ENCODE results near the gene CSN1S1.

CSN1S1 gene

GRCh38 chr4:69994782-69995181, 63.9 kb downstream of the CSN1S1 start:
- no peak for DNase-seq

- no peak for DNase-seq
These were observed 64.7 kb downstream of the CSN1S1 start, which contains the start of gene STATH for GRCh38 chr4:69995526-69996016. Gene STATH (plus strand): TSS chr4:69995966. CDS start chr4:69998438, 2,472 bp downstream.
